NCI-H146 (cell line): ENCODE measurements around the gene NOTCH3.
A peak's percentile ranks its signal among the peaks of the same experiment; 100 is the strongest.

Experiments
- DNase-seq: peaks from one replicate; lab custom pipeline; 2025; lab: John Stamatoyannopoulos, UW

Gene NOTCH3

DNA sequence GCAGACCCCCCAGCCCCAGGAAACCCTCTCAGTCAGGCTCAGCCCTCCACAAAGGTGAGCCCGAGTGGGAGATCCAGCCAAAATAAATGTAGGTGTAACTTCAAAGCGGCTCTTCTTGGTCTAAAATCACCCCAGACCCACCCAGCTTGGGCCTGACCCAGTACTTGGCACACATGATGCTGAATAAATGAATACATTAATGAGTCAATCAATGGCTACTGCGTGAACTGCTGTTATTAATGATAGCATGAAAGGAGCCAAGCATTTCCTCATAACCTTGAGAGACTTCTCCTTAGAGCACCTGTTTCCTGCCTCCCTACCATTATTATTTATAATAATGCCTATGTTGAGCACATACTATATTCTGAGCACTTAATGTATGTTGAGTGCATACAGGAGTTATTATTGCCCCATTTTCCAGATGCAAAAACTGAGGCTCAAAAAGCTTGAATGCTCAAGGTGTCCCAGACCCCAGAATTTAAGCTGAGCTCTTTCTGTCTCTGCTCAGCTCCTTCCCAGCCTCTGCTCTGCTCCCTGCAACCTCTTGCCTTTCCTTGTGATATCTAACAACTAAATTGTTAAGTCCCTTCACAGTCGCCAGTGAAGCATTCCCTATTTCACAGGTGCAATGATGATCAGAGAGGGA lies 4.3 kb downstream of the NOTCH3 start:
- no peak for DNase-seq

- peak; percentile 94 for DNase-seq
Measured at GRCh38 chr19:15195371-15196334, 5.1 kb downstream of the NOTCH3 start.

GRCh38 chr19:15194938-15195337 lies 5.9 kb downstream of the NOTCH3 start:
- no peak for DNase-seq

DNA sequence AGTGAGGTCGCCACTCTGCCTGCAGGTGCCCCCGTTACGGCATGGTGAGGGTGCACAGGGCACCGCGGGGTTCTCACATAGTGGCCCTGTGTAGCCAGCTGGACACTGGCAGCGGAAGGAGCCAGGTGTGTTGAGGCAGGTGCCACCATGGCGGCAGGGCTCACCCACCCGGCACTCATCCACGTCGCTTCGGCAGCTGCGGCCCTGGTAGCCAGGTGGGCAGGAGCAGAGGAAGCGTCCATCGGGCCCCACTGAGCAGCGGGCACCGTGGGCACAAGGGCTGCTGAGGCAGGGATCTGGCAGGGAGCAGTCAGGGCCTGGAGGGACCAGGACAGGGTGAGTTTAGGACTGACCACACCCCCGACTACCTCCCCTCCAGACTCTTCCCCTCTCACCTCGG lies 8.8 kb downstream of the NOTCH3 start:
- no peak for DNase-seq

GRCh38 chr19:15191514-15191913 lies 9.3 kb downstream of the NOTCH3 start:
- DNase-seq, result no peak

DNA sequence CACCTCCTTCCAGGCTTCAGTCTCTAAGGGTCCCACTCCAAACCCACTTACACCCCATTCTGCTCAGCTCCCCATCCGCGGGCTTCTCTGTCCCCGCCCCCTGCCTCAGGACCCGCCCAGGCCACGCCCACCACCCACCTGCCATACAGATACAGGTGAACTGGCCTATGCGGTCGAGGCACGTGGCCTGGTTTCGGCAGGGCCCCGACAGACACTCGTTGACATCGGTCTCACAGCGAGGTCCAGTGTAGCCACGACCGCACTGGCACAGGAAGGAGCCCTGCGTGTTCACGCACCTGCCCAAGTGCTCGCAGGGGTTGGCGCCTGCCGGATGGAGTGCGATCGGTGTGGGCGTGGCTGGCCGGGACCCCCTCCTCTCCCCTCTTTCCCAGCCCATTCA lies 11.9 kb downstream of the NOTCH3 start:
- DNase-seq, result no peak

GRCh38 chr19:15187026-15188007 lies 13.5 kb downstream of the NOTCH3 start:
- no peak for DNase-seq

DNA sequence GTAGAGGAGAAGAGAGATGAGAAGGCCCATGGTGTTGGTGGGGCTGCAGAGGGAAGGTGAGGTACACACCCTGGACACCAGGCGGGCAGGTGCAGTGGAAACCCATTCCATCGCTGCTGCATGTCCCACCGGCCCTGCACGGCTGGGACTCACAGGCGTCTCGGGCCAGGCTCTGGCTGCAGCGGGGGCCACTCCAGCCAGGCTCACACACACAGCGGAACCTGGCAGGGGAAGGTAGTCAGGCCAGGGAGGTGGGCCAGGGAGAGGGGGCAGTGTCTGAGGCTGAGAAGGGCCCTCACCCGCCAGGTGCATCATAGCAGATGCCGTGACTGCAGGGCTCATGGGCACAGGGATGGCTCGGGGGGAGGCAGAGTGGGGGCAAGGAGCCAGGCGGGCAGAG lies 15.6 kb downstream of the NOTCH3 start:
- no peak for DNase-seq

DNA sequence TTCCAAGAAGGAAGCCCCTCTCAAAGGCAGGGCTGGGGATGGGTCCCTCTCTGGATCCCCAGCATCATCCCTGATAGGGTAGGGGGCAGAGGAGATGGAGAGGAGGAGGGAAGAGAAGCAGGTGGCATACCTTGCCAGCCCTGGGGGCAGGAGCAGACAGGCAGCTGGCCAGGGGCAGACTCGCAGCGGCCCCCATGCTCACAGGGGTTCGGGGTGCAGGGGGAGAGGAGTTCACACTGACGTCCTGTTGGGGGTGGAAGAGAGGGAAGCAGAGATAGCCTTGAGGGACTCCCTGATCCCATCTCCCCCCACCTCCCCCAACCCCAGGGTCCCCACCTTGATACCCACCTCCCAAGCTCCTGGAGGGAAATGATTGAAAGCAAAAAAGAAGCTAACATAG lies 16.0 kb downstream of the NOTCH3 start:
- DNase-seq, result no peak

- peak; percentile 90 for DNase-seq
Measured at GRCh38 chr19:15181394-15181793, 19.4 kb downstream of the NOTCH3 start.

GRCh38 chr19:15180451-15181390 lies 20.1 kb downstream of the NOTCH3 start:
- peak; percentile 89 for DNase-seq

GRCh38 chr19:15178629-15179308 lies 22.0 kb downstream of the NOTCH3 start:
- no peak for DNase-seq

DNA sequence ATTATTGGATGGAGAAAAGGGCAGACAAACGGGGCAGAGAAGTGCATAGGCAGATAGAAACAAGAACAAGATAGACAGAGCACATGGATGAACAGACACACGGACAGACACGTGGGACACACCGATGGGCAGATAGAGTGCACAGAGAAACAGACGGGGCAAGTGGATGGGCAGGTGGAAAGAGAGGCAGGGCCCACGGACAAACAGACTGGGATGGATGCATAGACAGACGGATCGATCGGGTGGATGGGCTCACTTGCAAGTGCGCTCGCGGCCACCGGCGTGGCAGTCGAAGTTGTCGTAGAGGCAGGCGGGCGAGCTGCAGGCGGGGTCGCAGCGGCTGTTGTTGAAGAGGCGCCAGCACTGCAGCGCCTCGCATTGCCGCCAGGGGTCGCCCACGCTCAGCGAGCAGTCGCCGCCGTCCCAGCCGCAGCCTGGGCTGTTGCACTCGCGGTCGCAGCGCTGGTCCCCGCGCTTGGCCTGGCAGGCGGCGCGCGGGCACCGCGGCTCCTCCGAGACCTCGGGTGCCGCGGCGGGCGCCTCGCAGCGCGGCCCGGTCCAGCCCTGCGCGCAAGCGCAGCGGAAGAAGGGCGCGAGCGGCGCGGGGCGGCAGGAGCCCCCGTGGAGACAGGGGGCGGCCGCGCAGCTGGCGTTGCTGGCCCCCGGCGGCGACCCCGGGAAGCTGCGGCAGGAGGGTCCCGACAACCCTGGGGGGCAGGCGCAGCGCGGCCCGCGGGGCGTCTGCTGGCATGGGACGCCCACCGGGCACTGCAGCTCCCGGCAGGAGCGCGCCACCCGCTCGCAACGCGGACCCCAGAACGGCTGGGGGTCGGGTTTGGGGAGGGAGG lies 23.3 kb downstream of the NOTCH3 start:
- no peak for DNase-seq

- DNase-seq, result no peak
Measured at GRCh38 chr19:15175609-15176008, 25.2 kb downstream of the NOTCH3 start.

GRCh38 chr19:15173746-15174404 lies 26.9 kb downstream of the NOTCH3 start:
- DNase-seq, result no peak

- no peak for DNase-seq
Measured at GRCh38 chr19:15170345-15170744, 30.4 kb downstream of the NOTCH3 start.

DNA sequence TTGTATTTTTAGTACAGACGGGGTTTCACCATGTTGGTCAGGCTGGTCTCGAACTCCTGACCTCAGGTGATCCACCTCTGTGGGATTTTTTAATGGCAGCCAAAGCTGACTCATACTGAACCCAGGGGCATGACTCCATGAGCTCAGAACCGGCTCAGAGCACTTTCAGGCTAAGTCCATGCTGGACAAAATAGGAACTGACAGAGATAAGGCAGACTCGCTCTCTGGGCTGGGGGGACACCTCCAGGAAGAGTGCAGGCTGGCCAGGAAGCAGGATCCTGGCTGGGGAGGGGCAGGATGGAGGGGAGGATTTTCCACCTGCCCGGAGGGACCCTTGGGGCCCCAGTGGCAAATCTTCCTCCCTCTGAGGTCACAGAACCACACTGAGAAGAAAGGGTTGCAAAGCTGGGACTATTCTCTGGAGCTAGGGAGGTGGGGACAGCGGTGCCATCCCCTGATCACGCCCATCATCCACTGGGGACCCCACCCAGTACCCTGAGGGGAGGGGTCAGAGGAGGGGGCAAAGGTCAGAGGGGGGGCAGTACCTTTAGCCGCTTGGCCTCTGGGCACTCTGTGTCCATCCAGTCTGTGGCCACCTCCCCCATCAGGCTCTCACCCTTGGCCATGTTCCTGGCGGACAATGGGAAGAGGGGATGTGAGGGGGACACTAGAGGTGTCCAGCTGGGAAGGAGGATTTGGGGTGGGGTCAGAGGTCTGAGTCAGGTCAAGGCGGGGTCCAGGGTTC lies 31.1 kb downstream of the NOTCH3 start:
- no peak for DNase-seq

DNA sequence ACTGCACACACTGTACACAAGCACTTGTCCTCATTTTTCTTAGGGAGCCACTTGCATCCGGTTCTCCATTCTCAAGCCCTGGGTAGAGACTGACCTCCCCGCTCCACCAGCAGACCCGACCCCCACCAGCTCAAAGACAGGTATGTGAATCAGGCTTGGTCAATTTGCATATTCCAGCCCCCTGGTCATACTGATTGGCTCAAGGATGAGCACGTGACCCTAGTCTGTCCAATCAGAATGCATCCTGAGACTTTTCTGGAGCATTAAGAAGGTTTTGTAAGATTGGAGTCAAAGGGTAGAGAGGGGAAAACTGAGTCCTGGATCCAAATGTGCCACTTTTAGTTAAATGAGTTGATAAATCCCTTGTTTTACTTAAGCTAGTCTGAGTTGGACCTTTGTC lies 34.1 kb downstream of the NOTCH3 start:
- no peak for DNase-seq
